Hepatocyte (in vitro differentiated cells): ENCODE data around the gene PORCN. TPM values are rescaled to one million over a fixed set of nuclear protein-coding genes. Genes with fewer than 3 reads are reported as not detected.

ENCODE experiments used
- DNase-seq: peaks from one replicate; pipeline ENCODE4 v3.0.0-alpha.2; 2016; ENCODE audit warnings: low spot score
- H2AFZ ChIP-seq: fragments of 200-600 bp; sonication (generic); 2 replicates; pipeline ENCODE4 v1.6.0; 2016; ENCODE audit warnings: antibody characterized with exemption, mild to moderate bottlenecking
- H3K27ac ChIP-seq: fragments of 200-600 bp; sonication (generic); 2 replicates; pipeline ENCODE4 v1.5.1; 2016; ENCODE audit warnings: mild to moderate bottlenecking
- H3K27me3 ChIP-seq: fragments of 200-600 bp; sonication (generic); 2 replicates; pipeline ENCODE4 v1.6.1; 2016
- H3K36me3 ChIP-seq: fragments of 200-600 bp; sonication (generic); replicated peaks from 2 replicates; pipeline ENCODE4 v1.5.1; 2016; ENCODE audit warnings: low read depth; ENCODE audit not compliant: insufficient read depth
- H3K4me1 ChIP-seq: fragments of 200-600 bp; sonication (generic); 2 replicates; pipeline ENCODE4 v1.5.1; 2016; ENCODE audit warnings: mild to moderate bottlenecking, moderate library complexity; ENCODE audit not compliant: insufficient read depth
- H3K4me2 ChIP-seq: fragments of 200-600 bp; sonication (generic); 2 replicates; pipeline ENCODE4 v1.6.0; 2016
- H3K4me3 ChIP-seq: fragments of 200-600 bp; sonication (generic); 2 replicates; pipeline ENCODE4 v1.5.1; 2016; ENCODE audit warnings: mild to moderate bottlenecking
- H3K79me2 ChIP-seq: fragments of 200-600 bp; sonication (generic); 2 replicates; pipeline ENCODE4 v1.6.0; 2017; ENCODE audit warnings: mild to moderate bottlenecking
- H3K9me2 ChIP-seq: fragments of 200-600 bp; sonication (generic); replicated peaks from 2 replicates; pipeline ENCODE4 v1.6.0; 2017; ENCODE audit warnings: mild to moderate bottlenecking; ENCODE audit not compliant: insufficient read depth
- H3K9me3 ChIP-seq: fragments of 200-600 bp; sonication (generic); 2 replicates; pipeline ENCODE4 v1.5.1; 2016; ENCODE audit warnings: low read depth, mild to moderate bottlenecking
- H4K20me1 ChIP-seq: fragments of 200-600 bp; sonication (generic); 2 replicates; pipeline ENCODE4 v1.6.0; 2016; ENCODE audit warnings: mild to moderate bottlenecking; ENCODE audit not compliant: insufficient read depth, poor library complexity, severe bottlenecking
- CTCF ChIP-seq: fragments of 200-600 bp; sonication (generic); IDR thresholded peaks from 2 replicates; pipeline ENCODE4 v1.5.1; 2016; ENCODE audit warnings: antibody characterized with exemption, mild to moderate bottlenecking; ENCODE audit not compliant: poor library complexity
- EZH2 ChIP-seq: fragments of 200-600 bp; sonication (generic); IDR thresholded peaks from 2 replicates; pipeline ENCODE4 v1.6.1; 2016; ENCODE audit warnings: antibody characterized with exemption, mild to moderate bottlenecking, borderline replicate concordance
- EZH2phosphoT487 ChIP-seq: fragments of 200-600 bp; sonication (generic); IDR thresholded peaks from one replicate; pipeline ENCODE4 v1.6.1; 2018; ENCODE audit warnings: antibody characterized with exemption, mild to moderate bottlenecking, low read depth, moderate library complexity; ENCODE audit not compliant: unreplicated experiment, severe bottlenecking
- WGBS: methylation state at CpG from one replicate; pipeline ENCODE4 v1.1.6; 2016; ENCODE audit warnings: low lambda C conversion rate; ENCODE audit errors: missing lambda C conversion rate; 5-methylcytosine and 5-hydroxymethylcytosine counted together
- polyA plus RNA-seq: library from polyadenylated mRNA; unstranded; fragments of >200 nt; fragmentation: Nextera tagmentation; extraction: Ambion mirVana; gene quantifications from 2 replicates; pipeline ENCODE4 v1.2.1, GENCODE V29; 2016
- total RNA-seq: library from RNA; depleted of rRNA; stranded (reverse); fragments of >200 nt; gene quantifications from 2 replicates; pipeline ENCODE4 v1.2.3, GENCODE V29; 2014

Gene PORCN
- total and polyA plus RNA-seq, 2 experiments from 2014 or later, result 7.9 to 12.8 TPM

GRCh38 chrX:48460606-48461005, 48.2 kb upstream of the PORCN start:
- Histone ChIP-seq H3K9me2 (no peaks in the 10 kb centered on the region), H3K27ac (no peak overlapping the region), H3K4me2 (no peak overlapping the region), H3K4me3 (no peak overlapping the region), H3K27me3 (no peaks in the 10 kb centered on the region), H3K36me3 (no peaks in the 10 kb centered on the region), H3K9me3 (no peaks in the 10 kb centered on the region), H3K79me2 (no peaks in the 10 kb centered on the region), H2AFZ (no peak overlapping the region), H4K20me1 (no peaks in the 10 kb centered on the region), H3K4me1 (no peaks in the 10 kb centered on the region)
- no peak for DNase-seq
- TF ChIP-seq CTCF (no peak), EZH2 (no peak), EZH2phosphoT487 (no peak)
- WGBS, result 94% methylated on average over 11 of the region's 11 CpGs

GRCh38 chrX:48461830-48462229, 47.0 kb upstream of the PORCN start:
- no peak overlapping the region for H3K27ac ChIP-seq
- no peaks in the 10 kb centered on the region for H3K36me3 ChIP-seq
- no peaks in the 10 kb centered on the region for H3K79me2 ChIP-seq
- H2AFZ ChIP-seq, result no peak overlapping the region
- 71% methylated on average over 6 of the region's 6 CpGs for WGBS
- no peak overlapping the region for H3K4me3 ChIP-seq
- no peaks in the 10 kb centered on the region for H3K9me2 ChIP-seq
- H3K4me1 ChIP-seq, result no peaks in the 10 kb centered on the region
- TF ChIP-seq EZH2phosphoT487 (no peak), CTCF (no peak), EZH2 (no peak)
- no peaks in the 10 kb centered on the region for H3K9me3 ChIP-seq
- H3K27me3 ChIP-seq, result no peaks in the 10 kb centered on the region
- no peak overlapping the region for H3K4me2 ChIP-seq
- DNase-seq, result no peak
- H4K20me1 ChIP-seq, result no peaks in the 10 kb centered on the region

- Histone ChIP-seq H2AFZ (no peak overlapping the region), H3K36me3 (no peaks in the 10 kb centered on the region), H3K4me2 (no peak overlapping the region), H4K20me1 (no peaks in the 10 kb centered on the region), H3K9me2 (no peaks in the 10 kb centered on the region), H3K9me3 (no peaks in the 10 kb centered on the region), H3K27ac (no peak overlapping the region), H3K4me1 (no peaks in the 10 kb centered on the region), H3K4me3 (no peak overlapping the region), H3K79me2 (no peaks in the 10 kb centered on the region), H3K27me3 (no peaks in the 10 kb centered on the region)
- DNase-seq, result no peak
- WGBS, result 72% methylated on average over 10 of the region's 10 CpGs
- TF ChIP-seq CTCF (no peak), EZH2phosphoT487 (no peak), EZH2 (no peak)
These were observed 43.4 kb upstream of the PORCN start for GRCh38 chrX:48465336-48465933.

- WGBS, result 87% methylated on average over 7 of the region's 10 CpGs
- no peak overlapping the region for H3K4me3 ChIP-seq
- no peak overlapping the region for H3K4me2 ChIP-seq
These were observed 42.1 kb upstream of the PORCN start for GRCh38 chrX:48466696-48467095.

More at GRCh38 chrX:48466696-48467095, 42.1 kb upstream of the PORCN start:
- Histone ChIP-seq H3K27ac (no peak overlapping the region), H2AFZ (no peak overlapping the region), H3K4me1 (no peaks in the 10 kb centered on the region), H3K36me3 (no peaks in the 10 kb centered on the region), H4K20me1 (no peaks in the 10 kb centered on the region), H3K9me3 (no peaks in the 10 kb centered on the region), H3K79me2 (no peaks in the 10 kb centered on the region), H3K27me3 (no peaks in the 10 kb centered on the region), H3K9me2 (no peaks in the 10 kb centered on the region)
- no peak for DNase-seq
- TF ChIP-seq CTCF, result no peak
- TF ChIP-seq EZH2phosphoT487, result no peak
